A549 (cell line): ENCODE data around the gene SLC25A15.

ENCODE experiments used
- GATA3 ChIP-seq: IDR thresholded peaks from 2 replicates; pipeline ENCODE4 v1.6.1; 2012; ENCODE audit warnings: borderline replicate concordance
- HDAC2 ChIP-seq: fragments of 200-600 bp; sonication (generic); IDR thresholded peaks from 2 replicates; pipeline ENCODE4 v1.6.1; 2016
- TF ChIP-seq, protein P1 (sequence below): fragments of >200 bp; sonication (Bioruptor Twin); formaldehyde crosslinking; IDR thresholded peaks from 3 replicates; pipeline ENCODE4 v1.5.1; 2016

GRCh38 chr13:40765602-40766001, 23.8 kb upstream of the SLC25A15 start:
- no peak for TF ChIP-seq GATA3
- TF ChIP-seq HDAC2, result no peak
- TF ChIP-seq, protein P1, sequence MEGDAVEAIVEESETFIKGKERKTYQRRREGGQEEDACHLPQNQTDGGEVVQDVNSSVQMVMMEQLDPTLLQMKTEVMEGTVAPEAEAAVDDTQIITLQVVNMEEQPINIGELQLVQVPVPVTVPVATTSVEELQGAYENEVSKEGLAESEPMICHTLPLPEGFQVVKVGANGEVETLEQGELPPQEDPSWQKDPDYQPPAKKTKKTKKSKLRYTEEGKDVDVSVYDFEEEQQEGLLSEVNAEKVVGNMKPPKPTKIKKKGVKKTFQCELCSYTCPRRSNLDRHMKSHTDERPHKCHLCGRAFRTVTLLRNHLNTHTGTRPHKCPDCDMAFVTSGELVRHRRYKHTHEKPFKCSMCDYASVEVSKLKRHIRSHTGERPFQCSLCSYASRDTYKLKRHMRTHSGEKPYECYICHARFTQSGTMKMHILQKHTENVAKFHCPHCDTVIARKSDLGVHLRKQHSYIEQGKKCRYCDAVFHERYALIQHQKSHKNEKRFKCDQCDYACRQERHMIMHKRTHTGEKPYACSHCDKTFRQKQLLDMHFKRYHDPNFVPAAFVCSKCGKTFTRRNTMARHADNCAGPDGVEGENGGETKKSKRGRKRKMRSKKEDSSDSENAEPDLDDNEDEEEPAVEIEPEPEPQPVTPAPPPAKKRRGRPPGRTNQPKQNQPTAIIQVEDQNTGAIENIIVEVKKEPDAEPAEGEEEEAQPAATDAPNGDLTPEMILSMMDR, result no peak
